HG02981 (cell line): ENCODE results near the gene CUTC.

Source experiments
- ATAC-seq: cut with Tn5 transposase; IDR thresholded peaks from one replicate; pipeline ENCODE4 v1.9.1; 2021; ENCODE audit warnings: mild to moderate bottlenecking, moderate library complexity; ENCODE audit not compliant: unreplicated experiment

CUTC gene

DNA sequence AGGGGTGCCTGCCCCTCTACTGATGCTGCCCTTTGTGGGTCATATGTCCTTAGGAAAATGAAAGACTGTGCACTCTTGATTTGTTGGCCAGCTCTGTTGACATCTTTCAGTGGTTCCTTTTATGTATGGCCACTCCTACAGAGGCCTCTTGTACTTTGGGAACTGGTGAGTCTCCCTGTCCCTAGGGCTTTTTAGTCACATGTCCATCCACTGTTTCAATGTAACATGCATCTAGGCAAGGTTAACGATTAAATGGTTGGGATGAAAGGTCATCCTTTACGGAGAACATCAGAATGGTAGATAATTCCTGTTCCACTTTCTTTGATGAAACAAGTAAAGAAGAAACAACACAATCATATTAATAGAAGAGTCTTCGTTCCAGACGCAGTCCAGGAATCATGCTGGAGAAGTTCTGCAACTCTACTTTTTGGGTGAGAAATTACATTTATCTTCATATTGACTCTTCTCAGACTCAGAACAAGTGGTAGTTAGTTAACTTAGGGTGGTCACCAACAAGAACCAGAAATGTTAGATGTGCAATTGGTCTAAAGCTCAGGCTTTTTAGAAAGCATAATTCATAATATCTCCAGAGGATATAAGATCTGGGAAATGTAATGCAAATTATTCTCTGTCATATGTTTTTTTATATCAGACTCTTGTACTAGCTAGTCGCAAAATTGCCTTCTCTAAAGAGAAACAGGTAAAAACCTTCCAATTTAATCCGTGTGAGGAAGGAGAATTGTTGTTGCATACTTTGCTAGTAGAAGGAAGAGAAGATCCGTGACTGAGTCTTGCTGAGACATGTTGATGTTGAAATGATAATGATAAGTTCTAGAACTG is 50.6 kb downstream of the CUTC start, which contains the start of gene ABCC2:
Gene ABCC2, plus strand, starts transcription at position 194 of the 840 bp plus-strand sequence. Its CDS starts 205 bp downstream, at position 399.
- ATAC-seq: no peak

DNA sequence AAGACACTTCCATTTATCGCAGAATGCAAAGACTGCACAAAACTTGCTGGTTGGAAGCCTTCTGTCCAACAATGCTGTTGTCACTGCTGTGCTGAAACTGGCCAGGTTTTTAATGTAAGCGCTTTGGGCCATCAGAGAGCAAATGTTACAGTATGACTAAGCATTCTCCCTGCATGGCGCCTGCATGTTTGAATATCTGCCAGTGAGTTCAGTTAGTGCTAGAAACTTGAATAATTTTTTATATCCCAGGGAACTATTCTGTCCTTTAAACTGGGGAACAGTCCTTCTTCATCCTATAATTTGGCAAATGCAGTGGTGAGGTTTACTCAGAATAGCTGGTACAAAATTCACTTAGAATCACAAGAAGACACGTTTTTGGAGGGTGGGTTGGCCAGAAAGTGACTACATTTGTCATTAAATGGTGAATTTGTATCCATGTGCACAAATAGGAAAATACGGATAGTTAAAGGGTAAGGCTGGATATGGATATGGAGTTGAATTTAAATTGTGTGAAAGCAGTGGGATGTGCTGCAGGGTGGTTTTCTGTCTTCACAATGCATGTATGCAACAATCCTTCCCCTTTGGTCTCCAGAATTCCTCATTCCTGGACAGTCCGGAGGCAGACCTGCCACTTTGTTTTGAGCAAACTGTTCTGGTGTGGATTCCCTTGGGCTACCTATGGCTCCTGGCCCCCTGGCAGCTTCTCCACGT is 52.1 kb downstream of the CUTC start:
- ATAC-seq: no peak

DNA sequence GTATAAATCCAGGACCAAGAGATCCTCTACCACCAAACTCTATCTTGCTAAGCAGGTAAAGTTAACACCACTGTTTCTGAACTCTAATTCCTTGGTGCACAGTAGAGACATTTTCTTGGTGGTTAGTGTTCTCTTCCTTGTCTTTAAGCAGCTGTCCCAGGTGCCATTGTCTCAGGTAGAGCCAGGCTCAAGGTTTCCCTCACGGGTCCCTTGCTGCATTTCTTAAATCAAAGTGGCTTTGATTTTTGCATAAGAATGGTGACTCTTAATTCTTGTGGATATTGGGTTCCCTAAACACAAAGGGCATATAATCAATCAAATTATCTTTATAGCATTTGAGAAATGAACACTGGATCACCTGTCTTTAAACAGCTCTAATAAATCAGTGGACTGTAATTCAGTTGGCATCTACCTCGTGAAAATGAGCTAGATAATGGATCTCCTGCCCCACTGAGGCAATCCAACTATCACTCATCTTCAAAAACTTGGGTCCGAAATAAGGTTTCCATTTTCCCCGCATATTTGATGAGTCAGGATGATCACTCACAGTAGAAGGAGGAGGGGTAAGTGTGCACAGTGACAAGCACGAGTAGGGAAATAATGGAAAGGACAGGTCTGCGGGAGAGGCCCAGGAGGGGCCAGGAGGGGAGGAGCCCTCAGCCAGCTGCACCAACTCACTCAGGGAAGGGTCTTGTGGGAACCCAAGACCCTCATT is 52.9 kb downstream of the CUTC start:
- no peak for ATAC-seq

DNA sequence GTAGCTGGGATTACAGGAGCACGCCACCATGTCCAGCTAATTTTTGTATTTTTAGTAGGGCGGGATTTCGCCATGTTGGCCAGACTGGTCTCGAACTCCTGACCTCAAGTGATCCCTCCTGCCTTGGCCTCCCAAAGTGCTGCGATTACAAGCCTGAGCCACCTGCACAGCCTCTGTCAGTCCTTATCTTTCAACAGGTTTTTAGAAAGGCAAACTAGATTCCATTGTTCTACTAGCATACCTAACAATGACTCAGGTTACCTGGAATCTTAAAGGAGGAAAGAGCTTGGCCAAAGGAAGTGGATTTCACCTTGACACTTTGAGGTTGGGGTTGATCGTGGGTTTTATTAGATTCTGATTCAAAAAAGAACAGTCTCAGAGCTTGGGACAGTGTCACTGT is 53.6 kb downstream of the CUTC start:
- no peak for ATAC-seq

DNA sequence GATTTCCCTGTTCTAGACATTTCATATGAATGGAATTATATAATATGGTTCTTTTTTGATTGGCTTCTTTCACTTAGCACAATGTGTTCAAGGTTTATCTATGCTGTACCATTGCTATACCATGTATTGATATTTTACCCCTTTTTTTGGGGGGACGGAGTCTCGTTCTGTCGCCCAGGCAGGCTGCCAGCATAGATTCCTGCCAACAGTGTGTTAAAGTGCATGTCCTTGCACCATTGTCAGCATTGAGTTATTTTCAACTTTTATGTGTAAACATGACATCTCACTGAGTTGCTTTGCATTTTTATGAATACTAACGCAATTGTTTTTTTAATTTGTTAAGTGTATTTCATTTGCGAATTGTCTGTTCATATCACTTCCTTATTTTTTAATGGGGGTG is 55.3 kb downstream of the CUTC start:
- no peak for ATAC-seq

DNA sequence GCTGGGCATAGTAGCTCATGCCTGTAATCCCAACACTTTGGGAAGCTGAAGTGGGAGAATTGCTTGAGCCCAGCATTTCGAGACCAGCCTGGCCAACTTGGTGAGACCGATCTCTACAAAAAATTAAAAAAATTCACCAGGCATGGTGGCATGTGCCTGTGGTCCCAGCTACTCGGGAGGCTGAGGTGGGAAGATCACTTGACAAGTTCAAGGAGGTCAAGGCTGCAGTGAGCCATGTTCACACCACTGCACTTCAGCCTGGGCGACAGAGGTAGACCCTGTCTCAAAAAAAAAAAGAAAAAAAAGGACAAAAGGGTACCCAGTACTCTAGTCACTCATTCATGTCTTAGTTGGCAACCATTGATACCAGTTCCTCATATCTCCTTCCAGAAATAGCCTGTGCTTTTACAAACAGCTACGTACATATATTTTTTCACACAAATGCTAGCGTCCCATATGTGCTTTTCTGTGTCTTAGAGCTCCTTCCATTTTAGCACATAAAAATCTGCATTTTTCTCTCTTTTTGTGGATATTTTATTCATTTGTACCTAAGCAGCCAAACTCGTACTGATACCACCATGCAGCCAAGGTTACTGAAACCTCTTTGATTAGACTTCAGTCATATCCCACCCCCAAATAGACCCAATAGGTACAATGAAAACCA is 55.9 kb downstream of the CUTC start:
- no peak for ATAC-seq

DNA sequence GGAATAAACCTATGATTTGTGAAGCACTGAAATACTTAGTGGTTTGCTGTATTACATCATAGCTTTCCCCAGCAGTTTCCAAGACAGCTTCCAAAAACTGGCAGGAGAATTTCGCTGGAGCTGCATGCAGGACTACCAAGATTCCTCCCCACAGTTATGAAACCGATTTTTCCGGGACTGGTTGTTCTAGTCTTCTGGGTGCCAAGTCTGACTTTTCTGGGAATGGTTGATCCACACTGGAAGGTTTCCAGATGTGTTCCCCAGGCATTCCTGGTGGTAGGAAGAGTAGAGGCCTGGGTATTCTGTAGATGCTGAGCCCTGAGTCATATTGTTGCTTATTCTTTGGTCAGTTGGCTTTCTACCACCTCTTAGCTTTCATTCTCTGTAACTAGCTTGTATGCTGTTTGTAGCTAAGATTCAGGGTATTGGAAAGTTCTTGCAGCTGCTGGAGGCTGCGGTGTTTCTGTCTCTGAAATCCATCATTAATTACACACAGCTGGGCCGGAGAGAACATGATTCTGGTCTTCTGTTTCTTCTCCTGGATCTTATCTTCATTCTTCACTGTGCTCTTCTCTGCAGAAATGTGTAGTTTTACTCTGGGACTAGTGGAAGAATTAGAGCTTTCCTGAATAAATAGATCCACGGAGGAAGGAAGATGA is 56.7 kb downstream of the CUTC start:
- no peak for ATAC-seq

GRCh38 chr10:99791831-99792230 is 59.8 kb downstream of the CUTC start:
- no peak for ATAC-seq

GRCh38 chr10:99793819-99794218 is 61.8 kb downstream of the CUTC start:
- no peak for ATAC-seq

- ATAC-seq: no peak
Observed at GRCh38 chr10:99796928-99797327, 64.9 kb downstream of the CUTC start.

- no peak for ATAC-seq
Observed at GRCh38 chr10:99798031-99798430, 66.0 kb downstream of the CUTC start.

- ATAC-seq: no peak
Observed at GRCh38 chr10:99798920-99799319, 66.9 kb downstream of the CUTC start.

GRCh38 chr10:99799613-99800012 is 67.6 kb downstream of the CUTC start:
- ATAC-seq: no peak

DNA sequence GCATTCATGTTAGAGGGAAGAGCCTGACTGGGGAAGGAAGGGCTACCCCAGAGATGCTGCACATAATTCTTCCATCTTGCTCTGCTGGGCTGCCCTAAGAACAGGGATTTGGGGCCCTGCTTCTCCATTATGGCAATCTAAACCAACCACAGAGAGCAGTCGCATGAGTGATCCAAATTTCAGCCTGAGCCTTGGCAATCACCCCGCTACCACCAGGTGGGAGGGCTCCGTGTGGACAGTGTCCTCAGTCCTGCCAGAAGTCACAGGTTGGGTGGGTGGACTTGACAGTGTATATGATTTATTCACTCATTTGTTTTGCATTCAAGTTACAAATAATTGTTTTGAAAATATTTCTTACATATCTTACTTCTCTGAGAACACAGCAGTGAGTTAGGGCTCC is 72.4 kb downstream of the CUTC start:
- ATAC-seq: no peak

DNA sequence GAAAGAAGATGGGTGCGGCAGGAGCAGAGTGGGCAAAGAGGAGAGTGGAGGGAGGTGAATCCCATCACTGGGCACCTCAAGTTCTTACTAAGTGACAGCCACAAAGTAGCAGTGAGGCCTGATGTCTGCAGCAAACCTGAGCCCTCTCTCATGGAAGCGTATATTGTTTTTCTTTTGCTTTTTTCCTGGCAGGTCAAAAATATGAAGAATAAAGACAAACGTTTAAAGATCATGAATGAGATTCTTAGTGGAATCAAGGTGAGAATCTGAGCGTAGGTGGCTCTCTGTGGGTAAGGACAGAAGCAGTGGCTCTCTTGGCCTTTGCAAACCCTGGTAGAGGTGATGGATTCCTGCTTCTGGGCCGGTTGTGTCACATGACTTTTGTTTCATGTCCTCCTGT is 73.2 kb downstream of the CUTC start:
- no peak for ATAC-seq
